Liver (tissue), 9 donors: ENCODE data around the gene GORAB. TPM values are rescaled to one million over a fixed set of nuclear protein-coding genes. Genes with fewer than 3 reads are reported as not detected.
A peak's percentile ranks its signal among the peaks of the same experiment; 100 is the strongest.

ENCODE experiments used
- DNase-seq: peaks from one replicate; pipeline ENCODE4 v3.0.0-alpha.2; 2017; ENCODE audit warnings: low spot score
- H3K27ac ChIP-seq, 2 donors: one replicate each; pipeline ENCODE4 v1.7.0; 2013; ENCODE audit warnings: inconsistent platforms in 2 of 2, low read length in 2 of 2, control low read depth in 1 of 2, low read depth in 1 of 2, mild to moderate bottlenecking in 1 of 2
- H3K27me3 ChIP-seq, 4 donors: one replicate each; pipeline versions ENCODE4 v1.6.1 to v1.7.0; 2013; ENCODE audit warnings: low read length in 3 of 4, inconsistent platforms in 1 of 4, mild to moderate bottlenecking in 1 of 4, moderate library complexity in 1 of 4; ENCODE audit not compliant: control insufficient read depth in 4 of 4, insufficient read depth in 4 of 4
- H3K36me3 ChIP-seq, 4 donors: one replicate each; pipeline versions ENCODE4 v1.6.1 to v1.7.0; 2013; ENCODE audit warnings: low read length in 3 of 4, mild to moderate bottlenecking in 3 of 4, low read depth in 1 of 4, moderate library complexity in 1 of 4; ENCODE audit not compliant: control insufficient read depth in 4 of 4, insufficient read depth in 3 of 4
- H3K4me1 ChIP-seq, 4 donors: one replicate each; pipeline versions ENCODE4 v1.6.1 to v1.7.0; 2013; ENCODE audit warnings: low read length in 3 of 4, mild to moderate bottlenecking in 3 of 4, moderate library complexity in 1 of 4; ENCODE audit not compliant: control insufficient read depth in 4 of 4, insufficient read depth in 4 of 4
- H3K4me3 ChIP-seq, 3 donors: one replicate each; pipeline versions ENCODE4 v1.6.1 to v1.7.0; 2013; ENCODE audit warnings: low read length in 3 of 3, control low read depth in 1 of 3, low read depth in 1 of 3, mild to moderate bottlenecking in 1 of 3
- H3K9ac ChIP-seq, 2 donors: one replicate each; pipeline ENCODE4 v1.7.0; 2013; ENCODE audit warnings: low read length in 2 of 2, mild to moderate bottlenecking in 2 of 2, moderate library complexity in 2 of 2, control low read depth in 1 of 2, low read depth in 1 of 2
- H3K9me3 ChIP-seq, 4 donors: one replicate each; pipeline versions ENCODE4 v1.6.1 to v1.7.0; 2013; ENCODE audit warnings: low read length in 3 of 4; ENCODE audit not compliant: control insufficient read depth in 4 of 4
- EGR1 ChIP-seq, 2 donors: IDR thresholded peaks; 2 replicates each; pipeline ENCODE4 v1.6.1; 2016 to 2018; ENCODE audit warnings: antibody characterized with exemption in 2 of 2, low read depth in 2 of 2
- FOXA1 ChIP-seq: IDR thresholded peaks from 2 replicates; pipeline ENCODE4 v1.6.1; 2016; ENCODE audit warnings: antibody characterized with exemption
- FOXA2 ChIP-seq: IDR thresholded peaks from 2 replicates; pipeline ENCODE4 v1.6.1; 2016; ENCODE audit warnings: antibody characterized with exemption
- HNF4A ChIP-seq, 2 donors: conservative IDR thresholded peaks; 2 replicates each; pipeline ENCODE4 v1.6.1; 2016; ENCODE audit warnings: antibody characterized with exemption in 2 of 2, mild to moderate bottlenecking in 2 of 2
- JUND ChIP-seq, 2 donors: IDR thresholded peaks; 2 replicates each; pipeline ENCODE4 v1.6.1; 2016; ENCODE audit warnings: antibody characterized with exemption in 2 of 2
- NR2F2 ChIP-seq: IDR thresholded peaks from 2 replicates; pipeline ENCODE4 v1.6.1; 2016; ENCODE audit warnings: antibody characterized with exemption
- RXRA ChIP-seq, 2 donors: IDR thresholded peaks; 2 replicates each; pipeline ENCODE4 v1.6.1; 2017 to 2018; ENCODE audit warnings: antibody characterized with exemption in 2 of 2, mild to moderate bottlenecking in 1 of 2
- SP1 ChIP-seq: IDR thresholded peaks from 2 replicates; pipeline ENCODE4 v1.6.1; 2018; ENCODE audit warnings: antibody characterized with exemption, mild to moderate bottlenecking
- TAF1 ChIP-seq: conservative IDR thresholded peaks from 2 replicates; pipeline ENCODE4 v1.6.1; 2016; ENCODE audit warnings: antibody characterized with exemption, mild to moderate bottlenecking
- WGBS: extraction: QIAGEN DNeasy Blood & Tissue Kit; methylation state at CpG from one replicate; pipeline ENCODE4 v1.1.7; 2013; 5-methylcytosine and 5-hydroxymethylcytosine counted together
- polyA plus RNA-seq, 2 donors: library from polyadenylated mRNA; stranded (reverse) in 1 of 2; unstranded in 1 of 2; fragments of 200-250 nt in 1 of 2; fragments of >200 nt in 1 of 2; fragmentation: Nextera tagmentation in 1 of 2; extraction: Ambion mirVana in 1 of 2; gene quantifications; one replicate each; pipeline versions ENCODE4 v1.2.1 to v1.2.3, GENCODE V29; 2013 to 2015
- total RNA-seq, 2 donors: library from RNA; depleted of rRNA; stranded (reverse); fragments of >200 nt; gene quantifications; one replicate each; pipeline ENCODE4 v1.2.3, GENCODE V29; 2014
- TF ChIP-seq, protein P1 (sequence below): fragments of 150-350 bp; IDR thresholded peaks from 2 replicates; pipeline ENCODE4 v1.5.1; 2017; ENCODE audit warnings: improper control_type of control experiment, low read depth, low read length; ENCODE audit not compliant: missing input control
- TF ChIP-seq, protein P2 (sequence below): IDR thresholded peaks from 2 replicates; pipeline ENCODE4 v1.6.1; 2016; ENCODE audit warnings: antibody characterized with exemption
- TF ChIP-seq, protein P3 (sequence below): IDR thresholded peaks from 2 replicates; pipeline ENCODE4 v1.6.1; 2016; ENCODE audit warnings: antibody characterized with exemption
- TF ChIP-seq, protein P4 (sequence below): IDR thresholded peaks from 2 replicates; pipeline ENCODE4 v1.6.1; 2016; ENCODE audit warnings: antibody characterized with exemption
- donor health status: healthy.
- donor health status: healthy.
- donor health status: healthy.
- donor health status: healthy.
- donor health status: healthy.

Gene GORAB
- total and polyA plus RNA-seq, 4 donors = 4.0 to 11.1 (median 8.7) TPM

DNA sequence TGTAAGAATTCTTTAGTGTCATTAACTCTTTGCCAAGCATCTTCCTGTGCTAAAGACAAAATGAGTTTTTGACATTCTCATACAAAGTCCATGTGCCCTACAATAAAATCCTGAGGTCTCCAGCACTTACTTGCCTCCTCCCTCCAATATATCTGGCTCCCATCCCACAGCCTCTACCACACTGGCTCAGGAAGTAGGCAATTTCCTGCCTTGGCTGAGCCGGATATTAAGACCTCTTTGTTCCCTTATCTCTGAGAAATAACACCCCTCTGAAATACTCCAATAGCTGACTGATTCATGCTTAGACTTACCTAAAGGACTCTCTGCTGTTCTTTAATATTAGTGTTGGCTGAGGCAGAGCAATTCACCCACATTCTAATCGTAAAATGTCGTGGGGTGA lies 37.6 kb upstream of the GORAB start:
- H3K4me1 ChIP-seq = no peaks in the 10 kb centered on the region
- TF ChIP-seq SP1 (peak; percentile 10), HNF4A (conservative IDR thresholded peaks at IDR 0.05) (no peak), NR2F2 (peak; percentile 14)
- H3K27ac ChIP-seq = no peak overlapping the region
- no peaks in the 10 kb centered on the region for H3K36me3 ChIP-seq
- no peak overlapping the region for H3K4me3 ChIP-seq
- WGBS = 36% methylated on average over 3 of the region's 3 CpGs
- no peaks in the 10 kb centered on the region for H3K9me3 ChIP-seq
- DNase-seq = no peak
- H3K9ac ChIP-seq = no peak overlapping the region
- H3K27me3 ChIP-seq = no peaks in the 10 kb centered on the region

DNA sequence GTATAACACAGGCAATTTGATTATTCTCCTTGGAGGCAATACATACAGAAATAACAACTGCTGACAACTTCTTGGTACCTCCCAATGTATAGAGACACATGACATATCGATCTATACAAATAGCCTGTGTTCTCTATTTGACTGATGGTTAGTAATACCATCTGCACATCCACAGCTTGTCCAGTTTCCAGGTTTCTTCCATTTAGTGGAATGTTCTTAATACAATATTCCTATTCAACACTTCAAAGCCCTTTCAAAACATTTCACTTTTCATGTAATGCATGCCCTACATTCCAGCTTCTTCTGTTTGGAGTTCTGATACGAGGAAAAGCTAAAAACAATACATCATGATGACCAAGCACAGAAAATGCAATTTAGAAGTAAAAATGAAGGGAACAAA lies 37.0 kb upstream of the GORAB start:
- DNase-seq = no peak
- Histone ChIP-seq H3K27ac (no peak overlapping the region), H3K27me3 (no peaks in the 10 kb centered on the region), H3K9ac (no peak overlapping the region), H3K4me3 (no peak overlapping the region), H3K4me1 (no peaks in the 10 kb centered on the region), H3K36me3 (no peaks in the 10 kb centered on the region), H3K9me3 (no peaks in the 10 kb centered on the region)
- no peak for TF ChIP-seq SP1
- no peak for TF ChIP-seq EGR1 (IDR thresholded peaks at IDR 0.05; ENCODE audit: low read depth in 2 of 2)
- no peak for TF ChIP-seq TAF1
- TF ChIP-seq, protein P1, sequence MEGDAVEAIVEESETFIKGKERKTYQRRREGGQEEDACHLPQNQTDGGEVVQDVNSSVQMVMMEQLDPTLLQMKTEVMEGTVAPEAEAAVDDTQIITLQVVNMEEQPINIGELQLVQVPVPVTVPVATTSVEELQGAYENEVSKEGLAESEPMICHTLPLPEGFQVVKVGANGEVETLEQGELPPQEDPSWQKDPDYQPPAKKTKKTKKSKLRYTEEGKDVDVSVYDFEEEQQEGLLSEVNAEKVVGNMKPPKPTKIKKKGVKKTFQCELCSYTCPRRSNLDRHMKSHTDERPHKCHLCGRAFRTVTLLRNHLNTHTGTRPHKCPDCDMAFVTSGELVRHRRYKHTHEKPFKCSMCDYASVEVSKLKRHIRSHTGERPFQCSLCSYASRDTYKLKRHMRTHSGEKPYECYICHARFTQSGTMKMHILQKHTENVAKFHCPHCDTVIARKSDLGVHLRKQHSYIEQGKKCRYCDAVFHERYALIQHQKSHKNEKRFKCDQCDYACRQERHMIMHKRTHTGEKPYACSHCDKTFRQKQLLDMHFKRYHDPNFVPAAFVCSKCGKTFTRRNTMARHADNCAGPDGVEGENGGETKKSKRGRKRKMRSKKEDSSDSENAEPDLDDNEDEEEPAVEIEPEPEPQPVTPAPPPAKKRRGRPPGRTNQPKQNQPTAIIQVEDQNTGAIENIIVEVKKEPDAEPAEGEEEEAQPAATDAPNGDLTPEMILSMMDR = no peak
- no peak for TF ChIP-seq FOXA1
- TF ChIP-seq, protein P2, sequence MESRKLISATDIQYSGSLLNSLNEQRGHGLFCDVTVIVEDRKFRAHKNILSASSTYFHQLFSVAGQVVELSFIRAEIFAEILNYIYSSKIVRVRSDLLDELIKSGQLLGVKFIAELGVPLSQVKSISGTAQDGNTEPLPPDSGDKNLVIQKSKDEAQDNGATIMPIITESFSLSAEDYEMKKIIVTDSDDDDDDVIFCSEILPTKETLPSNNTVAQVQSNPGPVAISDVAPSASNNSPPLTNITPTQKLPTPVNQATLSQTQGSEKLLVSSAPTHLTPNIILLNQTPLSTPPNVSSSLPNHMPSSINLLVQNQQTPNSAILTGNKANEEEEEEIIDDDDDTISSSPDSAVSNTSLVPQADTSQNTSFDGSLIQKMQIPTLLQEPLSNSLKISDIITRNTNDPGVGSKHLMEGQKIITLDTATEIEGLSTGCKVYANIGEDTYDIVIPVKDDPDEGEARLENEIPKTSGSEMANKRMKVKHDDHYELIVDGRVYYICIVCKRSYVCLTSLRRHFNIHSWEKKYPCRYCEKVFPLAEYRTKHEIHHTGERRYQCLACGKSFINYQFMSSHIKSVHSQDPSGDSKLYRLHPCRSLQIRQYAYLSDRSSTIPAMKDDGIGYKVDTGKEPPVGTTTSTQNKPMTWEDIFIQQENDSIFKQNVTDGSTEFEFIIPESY = no peak
- no peak for TF ChIP-seq JUND (IDR thresholded peaks at IDR 0.05)
- TF ChIP-seq, protein P3, sequence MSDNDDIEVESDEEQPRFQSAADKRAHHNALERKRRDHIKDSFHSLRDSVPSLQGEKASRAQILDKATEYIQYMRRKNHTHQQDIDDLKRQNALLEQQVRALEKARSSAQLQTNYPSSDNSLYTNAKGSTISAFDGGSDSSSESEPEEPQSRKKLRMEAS = no peak
- TF ChIP-seq RXRA (IDR thresholded peaks at IDR 0.05) = no peak
- WGBS = 62% methylated on average over 2 of the region's 2 CpGs

DNA sequence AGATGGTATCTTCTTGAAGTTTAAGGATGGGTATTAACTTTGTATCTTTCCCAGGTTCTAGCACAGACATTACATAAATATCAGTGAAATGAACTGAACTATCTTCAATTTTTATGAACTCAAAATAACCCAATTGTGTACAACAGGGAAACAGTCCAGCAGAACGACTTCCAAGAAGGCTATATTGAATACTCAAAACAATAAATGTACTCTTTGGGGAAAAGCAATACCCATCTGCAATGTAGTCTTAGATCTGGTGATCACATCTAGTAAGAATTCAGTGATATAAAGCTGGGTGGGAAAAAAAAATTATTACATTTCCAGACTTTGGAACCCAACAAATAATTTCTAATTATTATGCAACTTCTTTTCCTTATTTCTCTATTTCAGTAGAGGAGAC lies 33.1 kb upstream of the GORAB start:
- no peak for DNase-seq
- TF ChIP-seq JUND (IDR thresholded peaks at IDR 0.05) (no peak), TAF1 (no peak), EGR1 (IDR thresholded peaks at IDR 0.05; ENCODE audit: low read depth in 2 of 2) (no peak), FOXA2 (no peak), FOXA1 (no peak), RXRA (IDR thresholded peaks at IDR 0.05) (no peak)
- TF ChIP-seq, protein P4, sequence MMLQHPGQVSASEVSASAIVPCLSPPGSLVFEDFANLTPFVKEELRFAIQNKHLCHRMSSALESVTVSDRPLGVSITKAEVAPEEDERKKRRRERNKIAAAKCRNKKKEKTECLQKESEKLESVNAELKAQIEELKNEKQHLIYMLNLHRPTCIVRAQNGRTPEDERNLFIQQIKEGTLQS = no peak
- TF ChIP-seq, protein P3 = no peak
- no peaks in the 10 kb centered on the region for H3K36me3 ChIP-seq
- no peaks in the 10 kb centered on the region for H3K9me3 ChIP-seq
- H3K9ac ChIP-seq = no peak overlapping the region
- H3K4me1 ChIP-seq = no peaks in the 10 kb centered on the region
- no peaks in the 10 kb centered on the region for H3K27me3 ChIP-seq
- no peak overlapping the region for H3K4me3 ChIP-seq
- H3K27ac ChIP-seq = no peak overlapping the region
- WGBS = 36% methylated on average over 1 of the region's 1 CpG
